Keratinocyte (primary cell): ENCODE results near the gene NSA2. TPM values are rescaled to one million over a fixed set of nuclear protein-coding genes. Genes with fewer than 3 reads are reported as not detected.

Experiments
- DNase-seq: peaks from one replicate; pipeline ENCODE4 v3.0.0-alpha.2; 2011; ENCODE audit warnings: low read depth, missing footprints, low spot score
- FAIRE-seq: peaks from 2 replicates; lab custom pipeline; 2011; peaks lifted over from hg19 to GRCh38; lab: Jason Lieb, UNC
- H2AFZ ChIP-seq: 2 replicates; pipeline ENCODE4 v1.6.0; 2012; ENCODE audit warnings: low read length, control low read depth, inconsistent platforms; ENCODE audit not compliant: control insufficient read depth
- H3K27ac ChIP-seq: 2 replicates; pipeline ENCODE4 v1.5.1; 2011; ENCODE audit warnings: low read length; ENCODE audit not compliant: control insufficient read depth, insufficient read depth
- H3K27me3 ChIP-seq: 3 replicates; pipeline ENCODE4 v1.6.0; 2011; ENCODE audit warnings: low read length; ENCODE audit not compliant: control insufficient read depth, insufficient read depth; ENCODE audit errors: extremely low read depth
- H3K36me3 ChIP-seq, 2 experiments: 2 replicates in 1 of 2; 3 replicates in 1 of 2; pipeline ENCODE4 v1.5.1; 2011; ENCODE audit warnings: low read length in 2 of 2, mild to moderate bottlenecking in 1 of 2; ENCODE audit not compliant: control insufficient read depth in 2 of 2, insufficient read depth in 2 of 2; ENCODE audit errors: extremely low read depth in 1 of 2
- H3K4me1 ChIP-seq: 3 replicates; pipeline ENCODE4 v1.5.1; 2011; ENCODE audit warnings: low read length; ENCODE audit not compliant: control insufficient read depth, insufficient read depth; ENCODE audit errors: extremely low read depth
- H3K4me2 ChIP-seq: 3 replicates; pipeline ENCODE4 v1.6.0; 2011; ENCODE audit warnings: low read depth, low read length; ENCODE audit not compliant: control insufficient read depth, insufficient read depth; ENCODE audit errors: extremely low read depth
- H3K4me3 ChIP-seq, 3 experiments: fragments of 200-600 bp in 1 of 3; sonication (generic) in 1 of 3; 2 replicates in 2 of 3; 3 replicates in 1 of 3; pipeline ENCODE4 v1.5.1; 2011 to 2016; ENCODE audit warnings: low read length in 3 of 3, mild to moderate bottlenecking in 3 of 3, control low read depth in 2 of 3, inconsistent platforms in 1 of 3, low read depth in 1 of 3, mixed read lengths in 1 of 3, mixed run types in 1 of 3, moderate library complexity in 1 of 3; ENCODE audit not compliant: control insufficient read depth in 2 of 3, insufficient read depth in 2 of 3; ENCODE audit errors: extremely low read depth in 1 of 3
- H3K79me2 ChIP-seq: 2 replicates; pipeline ENCODE4 v1.6.0; 2012; ENCODE audit warnings: low read length; ENCODE audit not compliant: control insufficient read depth, insufficient read depth
- H3K9ac ChIP-seq: 3 replicates; pipeline ENCODE4 v1.6.0; 2011; ENCODE audit warnings: low read length; ENCODE audit not compliant: control insufficient read depth, insufficient read depth; ENCODE audit errors: extremely low read depth
- H3K9me1 ChIP-seq: 3 replicates; pipeline ENCODE4 v1.6.0; 2011; ENCODE audit warnings: low read length; ENCODE audit not compliant: control insufficient read depth, insufficient read depth; ENCODE audit errors: extremely low read depth
- H3K9me3 ChIP-seq: 2 replicates; pipeline ENCODE4 v1.5.1; 2012; ENCODE audit warnings: low read depth, low read length; ENCODE audit not compliant: control insufficient read depth
- H4K20me1 ChIP-seq: 3 replicates; pipeline ENCODE4 v1.6.0; 2011; ENCODE audit warnings: low read length; ENCODE audit not compliant: control insufficient read depth, insufficient read depth; ENCODE audit errors: extremely low read depth
- CTCF ChIP-seq, 3 experiments: IDR thresholded peaks in 1 of 3; conservative IDR thresholded peaks in 1 of 3; optimal IDR thresholded peaks in 1 of 3; 2 replicates in 2 of 3; 3 replicates in 1 of 3; pipeline versions ENCODE3 to v1.5.1; 2011; ENCODE audit warnings: low read length in 3 of 3, mild to moderate bottlenecking in 3 of 3, moderate library complexity in 2 of 3, control low read depth in 1 of 3, inconsistent platforms in 1 of 3; ENCODE audit not compliant: insufficient read depth in 2 of 3; ENCODE audit errors: extremely low read depth in 1 of 3
- EZH2 ChIP-seq: IDR thresholded peaks from one replicate; pipeline ENCODE4 v1.6.1; 2012; ENCODE audit warnings: inconsistent platforms, mild to moderate bottlenecking, low read length, moderate library complexity
- dilution Hi-C: fragments of 300-500 bp; cut with MboI; formaldehyde crosslinking; loops from one replicate; pipeline ENCODE4 v1.7.0; 2020; ENCODE audit warnings: low sequenced_read_pairs; ENCODE audit not compliant: extremely low pct_ligation_motif_present
- polyA plus RNA-seq, 5 experiments: library from polyadenylated mRNA; depleted of rRNA in 3 of 5; stranded (reverse) in 3 of 5; stranded (forward) in 1 of 5; unstranded in 1 of 5; fragments of >200 nt; gene quantifications; 1 replicate in 1 of 5; 2 replicates in 3 of 5; 3 replicates in 1 of 5; pipeline versions ENCODE4 v1.2.1 to v1.2.3, GENCODE V29; 2011 to 2012; ENCODE audit warnings: missing spikeins in 2 of 5, low read depth in 1 of 5, low replicate concordance in 1 of 5

NSA2 gene
- polyA plus RNA-seq, 1 donor (not counting 4 experiments of a cell fraction or from before 2014, with no cell fraction given) = 107 TPM

DNA sequence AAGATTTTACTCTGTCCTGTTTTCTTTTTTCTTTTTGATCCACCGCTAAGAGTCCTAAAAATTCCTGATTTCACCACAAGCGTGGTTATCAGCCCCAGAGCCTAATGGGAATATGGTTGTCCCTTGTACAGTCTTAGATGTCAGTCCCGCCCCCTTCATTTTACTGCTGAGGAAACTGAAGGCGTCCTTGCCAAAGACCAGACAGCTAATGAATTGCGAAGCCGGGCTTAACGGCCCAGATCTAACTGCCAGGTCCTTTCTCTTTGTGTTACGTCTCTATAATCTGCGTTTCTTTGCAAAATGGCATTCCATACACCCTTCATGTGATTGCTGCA lies 497 bp downstream of the NSA2 start:
- H3K4me1 ChIP-seq = peaks cover 42% of the 10 kb centered on the region
- H3K9me3 ChIP-seq = no peaks in the 10 kb centered on the region
- peak overlapping the region; percentile 96 for H3K9ac ChIP-seq
- peak overlapping the region; percentile 92 for H2AFZ ChIP-seq
- H3K4me2 ChIP-seq = peak overlapping the region; percentile 89
- H3K27me3 ChIP-seq = no peaks in the 10 kb centered on the region
- H3K79me2 ChIP-seq = peaks cover 49% of the 10 kb centered on the region
- peak overlapping the region; percentile 96 for H3K27ac ChIP-seq
- H3K4me3 ChIP-seq = peak overlapping the region; percentile 76 to 100 (median 99)
- H4K20me1 ChIP-seq = no peaks in the 10 kb centered on the region
- no peak for TF ChIP-seq EZH2
- no peak for TF ChIP-seq CTCF (optimal IDR thresholded peaks at IDR 0.05 in 1 of 3, IDR thresholded peaks at IDR 0.05 in 1 of 3, conservative IDR thresholded peaks at IDR 0.05 in 1 of 3; ENCODE audit: extremely low read depth in 1 of 3, insufficient read depth in 2 of 3, low read length in 3 of 3)
- dilution Hi-C loops = no loop called here
- no peaks in the 10 kb centered on the region for H3K9me1 ChIP-seq
- FAIRE-seq (peak; percentile 52), DNase-seq (no peak)
- peaks cover 0 to 8% of the 10 kb centered on the region in 2 experiments for H3K36me3 ChIP-seq

DNA sequence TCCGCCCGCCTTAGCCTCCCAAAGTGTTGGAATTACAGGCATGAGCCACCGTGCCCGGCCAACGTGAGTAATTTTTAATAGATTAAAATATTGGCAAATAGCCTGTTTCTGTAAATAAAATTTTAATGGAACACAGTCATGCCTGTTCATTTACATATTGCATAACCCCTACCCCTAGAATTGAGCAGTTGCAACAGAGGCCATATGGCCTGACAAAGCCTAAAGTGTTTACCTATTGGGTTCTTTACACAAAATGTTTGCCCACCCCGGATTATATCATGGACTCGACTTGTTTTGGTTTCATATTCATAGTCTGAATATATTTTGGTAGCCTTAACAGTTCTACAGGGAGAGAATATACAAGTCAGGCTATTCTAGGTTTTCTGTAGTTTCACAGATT lies 5.3 kb downstream of the NSA2 start:
- H3K4me2 ChIP-seq = no peak overlapping the region
- no peak overlapping the region for H3K9ac ChIP-seq
- no peaks in the 10 kb centered on the region for H4K20me1 ChIP-seq
- H3K79me2 ChIP-seq = peaks cover 16% of the 10 kb centered on the region
- FAIRE-seq (no peak), DNase-seq (no peak)
- H3K27ac ChIP-seq = peak overlapping the region; percentile 38
- TF ChIP-seq EZH2 (no peak), CTCF (optimal IDR thresholded peaks at IDR 0.05 in 1 of 3, IDR thresholded peaks at IDR 0.05 in 1 of 3, conservative IDR thresholded peaks at IDR 0.05 in 1 of 3; ENCODE audit: extremely low read depth in 1 of 3, insufficient read depth in 2 of 3, low read length in 3 of 3) (no peak)
- H3K9me1 ChIP-seq = no peaks in the 10 kb centered on the region
- no peaks in the 10 kb centered on the region for H3K27me3 ChIP-seq
- H3K9me3 ChIP-seq = no peaks in the 10 kb centered on the region
- H3K4me3 ChIP-seq = no peak overlapping the region
- H2AFZ ChIP-seq = no peak overlapping the region
- dilution Hi-C loops = no loop called here
- H3K36me3 ChIP-seq = peaks cover 8 to 22% of the 10 kb centered on the region in 2 experiments
- peaks cover 9% of the 10 kb centered on the region for H3K4me1 ChIP-seq
